ENCODE measurements around the gene JAGN1.
A peak's percentile ranks its signal among the peaks of the same experiment; 100 is the strongest.
"Not testable (repeated sequence)": the region's sequence is repeated elsewhere in the genome, so short reads cannot be mapped to it uniquely, and the experiment has no call there.

JAGN1 gene

DNA sequence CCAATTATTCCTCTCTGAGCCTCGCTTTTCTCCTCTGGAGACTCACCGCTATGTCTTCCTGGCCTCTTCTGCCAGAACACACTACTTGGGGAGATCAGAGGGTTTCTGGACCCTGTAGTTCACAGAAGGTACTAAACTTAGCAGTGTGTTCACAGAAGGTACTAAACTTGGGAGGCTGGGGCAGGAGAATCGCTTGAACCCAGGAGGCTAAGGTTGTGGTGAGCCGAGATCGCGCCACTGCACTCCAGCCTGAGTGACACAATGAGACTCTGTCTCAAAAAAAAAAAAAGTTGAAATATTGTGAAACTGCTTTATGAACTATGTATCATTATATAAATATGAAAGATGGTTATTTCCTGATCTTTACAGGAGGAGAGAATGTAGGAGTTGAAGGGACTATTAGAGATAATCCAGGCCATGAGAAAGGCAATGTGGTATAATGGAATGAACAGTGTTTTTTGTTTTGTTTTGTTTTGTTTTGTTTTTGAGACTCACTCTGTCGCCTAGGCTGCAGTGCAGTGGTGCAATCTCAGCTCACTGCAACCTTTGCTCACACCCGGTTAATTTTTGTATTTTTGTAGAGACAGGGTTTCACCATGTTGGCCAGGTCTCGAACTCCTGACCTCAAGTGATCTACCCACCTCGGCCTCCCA lies 6.5 kb downstream of the JAGN1 start:
- not testable (repeated sequence) for H3K9me3 ChIP-seq (ENCODE audit: control insufficient read depth in 2 of 2, low read length in 2 of 2); H3K9ac ChIP-seq (ENCODE audit: low read depth in 1 of 2, low read length in 2 of 2); H3K27me3 ChIP-seq (ENCODE audit: control insufficient read depth in 2 of 2, insufficient read depth in 2 of 2, low read length in 2 of 2); H3K4me3 ChIP-seq (ENCODE audit: low read length in 2 of 2)
- peaks cover 8 to 16% of the 10 kb centered on the region in 2 donors for H3K36me3 ChIP-seq (ENCODE audit: control insufficient read depth in 2 of 2, insufficient read depth in 2 of 2, low read length in 2 of 2)
- peaks cover 40 to 51% of the 10 kb centered on the region in 2 donors for H3K4me1 ChIP-seq (ENCODE audit: control insufficient read depth in 2 of 2, insufficient read depth in 2 of 2, low read length in 2 of 2)
- H3K27ac ChIP-seq (ENCODE audit: low read depth in 2 of 2, low read length in 2 of 2): peak overlapping the region; percentile 91

DNA sequence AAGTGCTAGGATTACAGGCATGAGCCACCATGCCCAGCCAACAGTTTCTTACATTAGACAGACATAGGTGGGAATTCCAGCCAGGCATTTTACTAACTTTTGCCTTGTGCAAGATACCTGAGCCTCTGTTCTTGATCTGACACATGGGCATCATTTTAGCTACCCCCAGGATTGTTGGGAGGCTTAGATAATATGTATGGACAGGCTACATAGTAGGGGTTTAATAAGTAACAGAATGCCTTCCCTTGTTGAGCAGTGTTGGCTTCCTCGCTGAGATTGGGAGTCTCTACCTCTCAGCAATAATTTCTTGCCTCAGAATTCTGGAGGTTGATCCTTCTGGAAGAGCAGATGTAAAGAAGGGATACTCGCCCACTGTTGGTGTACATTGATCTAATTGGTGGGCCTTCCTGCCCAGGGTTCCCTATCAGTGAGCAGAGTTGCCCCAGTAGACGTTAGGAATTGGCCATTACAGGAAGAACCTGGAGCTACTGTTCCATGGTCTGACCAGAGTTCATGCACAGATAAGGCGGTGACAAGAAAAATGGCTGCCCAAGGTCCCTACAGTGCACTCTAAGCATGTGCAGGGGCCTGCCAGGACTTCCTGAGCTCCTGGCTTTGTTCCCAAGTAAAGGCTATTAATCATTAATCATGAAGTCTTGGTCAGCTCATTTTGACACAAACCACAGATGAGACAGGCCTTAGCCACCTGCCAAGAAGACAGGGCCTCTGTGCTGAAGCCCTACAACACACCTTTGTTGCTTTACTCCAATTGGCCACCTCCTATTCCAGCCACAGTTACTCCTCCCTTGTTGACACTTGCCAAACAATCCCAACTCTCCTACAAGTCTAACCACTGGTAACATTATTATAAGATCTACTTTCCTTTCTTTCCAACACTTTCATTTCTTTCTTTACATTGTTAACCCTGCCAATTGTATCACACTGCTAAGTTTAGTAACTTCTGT lies 7.3 kb downstream of the JAGN1 start:
- Histone ChIP-seq H3K36me3 (ENCODE audit: control insufficient read depth in 2 of 2, insufficient read depth in 2 of 2, low read length in 2 of 2) (peaks cover 7 to 11% of the 10 kb centered on the region in 2 donors), H3K9me3 (ENCODE audit: control insufficient read depth in 2 of 2, low read length in 2 of 2) (no peaks in the 10 kb centered on the region), H3K9ac (ENCODE audit: low read depth in 1 of 2, low read length in 2 of 2) (peak overlapping the region; percentile 66 to 69), H3K27me3 (ENCODE audit: control insufficient read depth in 2 of 2, insufficient read depth in 2 of 2, low read length in 2 of 2) (no peaks in the 10 kb centered on the region), H3K27ac (ENCODE audit: low read depth in 2 of 2, low read length in 2 of 2) (peak overlapping the region; percentile 91), H3K4me1 (ENCODE audit: control insufficient read depth in 2 of 2, insufficient read depth in 2 of 2, low read length in 2 of 2) (peaks cover 47 to 59% of the 10 kb centered on the region in 2 donors), H3K4me3 (ENCODE audit: low read length in 2 of 2) (peak overlapping the region; percentile 32 to 58)

DNA sequence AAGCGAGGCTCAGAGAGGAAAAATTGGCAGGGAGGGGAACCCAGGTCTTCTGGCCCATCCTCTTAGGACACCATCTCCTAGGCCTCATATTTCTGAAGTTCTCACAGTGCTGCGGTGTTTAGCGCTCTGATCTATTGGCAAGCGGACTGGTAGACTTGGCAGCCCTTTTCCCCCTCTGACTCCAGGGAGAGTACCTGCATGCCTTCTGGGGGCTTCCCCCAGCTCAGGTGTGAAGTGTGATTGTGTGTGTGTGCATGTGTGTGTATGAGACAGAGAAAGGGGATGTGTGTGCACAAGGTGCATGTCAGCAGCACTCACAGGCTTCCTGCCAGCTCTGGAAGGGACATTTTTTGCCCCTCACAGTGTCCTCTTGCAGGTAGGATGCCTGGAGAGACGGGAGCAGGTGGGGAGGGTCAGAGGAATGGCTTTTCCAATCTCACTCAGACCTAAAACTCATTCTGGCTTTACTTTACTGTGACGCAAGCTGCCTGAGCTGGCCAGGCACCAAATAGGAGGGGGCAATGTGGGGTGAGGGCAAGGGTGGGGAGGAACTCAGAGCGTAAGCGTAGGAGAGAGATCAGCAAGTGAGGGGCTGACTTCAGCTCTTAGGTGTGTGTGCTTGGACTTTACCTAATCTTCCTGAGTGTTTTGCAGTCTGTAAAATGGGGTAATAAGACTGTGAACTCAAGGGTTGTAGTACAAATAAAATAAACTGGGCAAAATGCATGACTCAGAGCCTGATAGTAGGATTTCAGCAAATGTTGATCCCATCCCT lies 8.2 kb downstream of the JAGN1 start:
- H3K4me3 ChIP-seq (ENCODE audit: low read length in 2 of 2): peak overlapping the region; percentile 32 to 58
- peaks cover 0 to 2% of the 10 kb centered on the region in 2 donors for H3K36me3 ChIP-seq (ENCODE audit: control insufficient read depth in 2 of 2, insufficient read depth in 2 of 2, low read length in 2 of 2)
- H3K4me1 ChIP-seq (ENCODE audit: control insufficient read depth in 2 of 2, insufficient read depth in 2 of 2, low read length in 2 of 2): peaks cover 47 to 64% of the 10 kb centered on the region in 2 donors
- no peaks in the 10 kb centered on the region for H3K9me3 ChIP-seq (ENCODE audit: control insufficient read depth in 2 of 2, low read length in 2 of 2)
- H3K27ac ChIP-seq (ENCODE audit: low read depth in 2 of 2, low read length in 2 of 2): peak overlapping the region; percentile 91
- peak overlapping the region; percentile 66 to 69 for H3K9ac ChIP-seq (ENCODE audit: low read depth in 1 of 2, low read length in 2 of 2)
- no peaks in the 10 kb centered on the region for H3K27me3 ChIP-seq (ENCODE audit: control insufficient read depth in 2 of 2, insufficient read depth in 2 of 2, low read length in 2 of 2)

DNA sequence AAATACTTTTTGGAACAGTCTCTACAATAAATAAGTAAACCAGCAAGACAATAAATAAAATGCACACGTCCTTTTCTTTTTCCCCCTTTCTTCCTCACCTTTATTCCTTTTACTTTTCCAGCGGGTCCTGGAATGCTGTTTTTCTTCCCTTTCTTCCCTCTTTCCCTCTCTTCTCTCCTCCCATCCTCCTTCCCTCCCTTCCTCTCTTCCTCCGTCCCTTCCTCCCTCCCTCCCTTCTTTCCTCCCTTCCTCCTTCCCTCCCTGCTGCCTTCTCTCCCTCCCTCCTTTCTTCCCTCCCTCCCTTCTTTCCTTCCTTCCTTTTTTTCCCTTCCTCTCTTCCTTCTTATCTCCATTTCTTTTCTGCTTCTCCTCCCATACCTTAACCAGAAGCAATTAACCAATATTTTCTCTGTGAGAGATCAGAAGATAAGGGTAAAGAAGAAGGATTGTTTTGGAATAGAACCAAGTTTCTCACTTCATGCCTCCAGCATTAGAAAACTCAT lies 8.9 kb downstream of the JAGN1 start:
- H3K9ac ChIP-seq (ENCODE audit: low read depth in 1 of 2, low read length in 2 of 2): peak overlapping the region in 1 of 2 donors; percentile 59
- no peaks in the 10 kb centered on the region for H3K9me3 ChIP-seq (ENCODE audit: control insufficient read depth in 2 of 2, low read length in 2 of 2)
- H3K36me3 ChIP-seq (ENCODE audit: control insufficient read depth in 2 of 2, insufficient read depth in 2 of 2, low read length in 2 of 2): peaks cover 0 to 2% of the 10 kb centered on the region in 2 donors
- peak overlapping the region; percentile 91 for H3K27ac ChIP-seq (ENCODE audit: low read depth in 2 of 2, low read length in 2 of 2)
- H3K4me1 ChIP-seq (ENCODE audit: control insufficient read depth in 2 of 2, insufficient read depth in 2 of 2, low read length in 2 of 2): peaks cover 48 to 67% of the 10 kb centered on the region in 2 donors
- H3K4me3 ChIP-seq (ENCODE audit: low read length in 2 of 2): no peak overlapping the region
- no peaks in the 10 kb centered on the region for H3K27me3 ChIP-seq (ENCODE audit: control insufficient read depth in 2 of 2, insufficient read depth in 2 of 2, low read length in 2 of 2)

DNA sequence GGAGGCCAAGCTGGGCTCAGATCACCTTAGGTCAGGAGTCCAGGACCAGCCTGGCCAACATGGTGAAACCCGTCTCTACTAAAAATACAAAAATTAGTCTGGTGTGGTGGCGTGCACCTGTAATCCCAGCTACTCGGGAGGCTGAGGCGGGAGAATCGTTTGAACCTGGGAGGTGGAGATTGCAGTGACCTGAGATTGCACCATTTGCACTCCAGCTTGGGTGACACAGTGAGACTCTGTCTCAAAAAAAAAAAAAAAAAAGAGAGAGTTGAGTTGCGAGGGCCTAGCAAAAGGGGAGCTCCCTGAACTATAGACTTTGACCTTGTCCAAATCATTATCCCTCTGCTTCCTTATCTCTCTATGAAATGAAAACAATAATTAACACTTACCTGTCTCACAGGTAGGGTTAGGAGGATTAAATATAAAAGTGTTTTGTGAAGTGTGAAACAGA lies 10.6 kb downstream of the JAGN1 start:
- Histone ChIP-seq H3K27ac (ENCODE audit: low read depth in 2 of 2, low read length in 2 of 2) (peak overlapping the region; percentile 91), H3K4me1 (ENCODE audit: control insufficient read depth in 2 of 2, insufficient read depth in 2 of 2, low read length in 2 of 2) (peaks cover 48 to 62% of the 10 kb centered on the region in 2 donors), H3K9ac (ENCODE audit: low read depth in 1 of 2, low read length in 2 of 2) (peak overlapping the region in 1 of 2 donors; percentile 3)
- not testable (repeated sequence) for H3K9me3 ChIP-seq (ENCODE audit: control insufficient read depth in 2 of 2, low read length in 2 of 2); H3K27me3 ChIP-seq (ENCODE audit: control insufficient read depth in 2 of 2, insufficient read depth in 2 of 2, low read length in 2 of 2); H3K36me3 ChIP-seq (ENCODE audit: control insufficient read depth in 2 of 2, insufficient read depth in 2 of 2, low read length in 2 of 2); H3K4me3 ChIP-seq (ENCODE audit: low read length in 2 of 2)

DNA sequence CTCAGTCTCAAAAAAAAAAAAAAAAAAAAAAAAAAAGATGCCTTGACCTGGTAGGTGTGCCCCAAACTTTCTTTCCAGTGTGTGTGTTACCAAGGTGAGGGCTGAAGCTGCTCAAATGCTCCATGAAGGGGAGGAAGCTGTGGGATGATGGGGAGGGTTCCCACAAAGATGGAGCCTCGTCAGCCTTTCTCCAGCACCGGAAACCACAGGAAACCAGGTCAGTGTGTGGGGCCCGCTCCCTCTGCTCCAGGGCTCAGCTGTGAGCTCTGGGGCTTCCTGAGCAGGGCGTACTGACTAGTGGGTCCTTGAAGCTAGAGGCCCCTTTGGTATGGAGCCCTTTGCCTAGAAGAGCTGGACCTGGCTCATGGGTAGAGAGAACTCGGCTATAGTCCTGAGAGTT lies 11.6 kb downstream of the JAGN1 start:
- Histone ChIP-seq H3K9ac (ENCODE audit: low read depth in 1 of 2, low read length in 2 of 2) (peak overlapping the region in 1 of 2 donors; percentile 91), H3K4me1 (ENCODE audit: control insufficient read depth in 2 of 2, insufficient read depth in 2 of 2, low read length in 2 of 2) (peaks cover 43 to 58% of the 10 kb centered on the region in 2 donors), H3K36me3 (ENCODE audit: control insufficient read depth in 2 of 2, insufficient read depth in 2 of 2, low read length in 2 of 2) (peaks cover 7 to 9% of the 10 kb centered on the region in 2 donors), H3K4me3 (ENCODE audit: low read length in 2 of 2) (peak overlapping the region; percentile 77 to 87), H3K27me3 (ENCODE audit: control insufficient read depth in 2 of 2, insufficient read depth in 2 of 2, low read length in 2 of 2) (no peaks in the 10 kb centered on the region), H3K9me3 (ENCODE audit: control insufficient read depth in 2 of 2, low read length in 2 of 2) (no peaks in the 10 kb centered on the region), H3K27ac (ENCODE audit: low read depth in 2 of 2, low read length in 2 of 2) (peak overlapping the region; percentile 82 to 88)

DNA sequence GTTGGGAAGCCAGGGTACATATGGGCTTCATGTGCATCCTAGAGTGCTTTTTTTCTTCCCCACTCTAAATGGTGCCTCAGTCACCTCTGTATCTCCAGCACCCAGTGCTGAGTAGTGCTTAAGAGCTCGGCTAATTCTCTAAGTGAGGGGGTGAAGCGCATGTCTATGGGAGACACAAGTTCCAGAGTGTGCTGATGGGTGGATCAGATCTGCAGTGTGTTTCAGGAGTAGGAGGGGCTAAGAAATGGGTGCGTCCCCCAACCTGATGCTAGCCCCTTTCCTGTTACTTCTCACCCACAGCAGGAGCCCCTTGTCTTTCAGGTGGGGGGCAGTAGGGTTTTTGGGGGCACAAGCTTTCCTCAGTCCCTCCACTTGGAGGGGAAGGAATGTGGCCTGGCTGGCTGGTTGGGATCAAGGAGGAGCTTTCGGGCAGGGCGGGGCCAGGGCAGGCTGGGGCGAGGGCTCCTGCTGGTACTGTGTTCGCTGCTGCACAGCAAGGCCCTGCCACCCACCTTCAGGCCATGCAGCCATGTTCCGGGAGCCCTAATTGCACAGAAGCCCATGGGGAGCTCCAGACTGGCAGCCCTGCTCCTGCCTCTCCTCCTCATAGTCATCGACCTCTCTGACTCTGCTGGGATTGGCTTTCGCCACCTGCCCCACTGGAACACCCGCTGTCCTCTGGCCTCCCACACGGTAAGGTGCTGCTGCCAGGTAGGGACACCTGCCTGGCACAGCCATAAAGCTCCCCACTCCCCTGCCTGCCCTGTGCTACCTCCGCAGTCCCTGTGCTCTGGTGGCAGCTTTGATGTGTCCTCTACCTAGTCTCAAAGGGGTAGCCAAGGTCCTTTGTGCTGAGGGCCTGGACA lies 12.2 kb downstream of the JAGN1 start, which contains the start of gene IL17RE:
TSS of gene IL17RE (plus strand) at position 477 of the 866 bp plus-strand sequence. CDS start at position 562, 85 bp downstream.
- peaks cover 37 to 51% of the 10 kb centered on the region in 2 donors for H3K4me1 ChIP-seq (ENCODE audit: control insufficient read depth in 2 of 2, insufficient read depth in 2 of 2, low read length in 2 of 2)
- H3K4me3 ChIP-seq (ENCODE audit: low read length in 2 of 2): peak within 1 kb of the TSS; percentile 77 to 87
- H3K9ac ChIP-seq (ENCODE audit: low read depth in 1 of 2, low read length in 2 of 2): peak within 1 kb of the TSS; percentile 88 to 91
- no peaks in the 10 kb centered on the region for H3K9me3 ChIP-seq (ENCODE audit: control insufficient read depth in 2 of 2, low read length in 2 of 2)
- no peaks in the 10 kb centered on the region for H3K27me3 ChIP-seq (ENCODE audit: control insufficient read depth in 2 of 2, insufficient read depth in 2 of 2, low read length in 2 of 2)
- peaks cover 10 to 14% of the 10 kb centered on the region in 2 donors for H3K36me3 ChIP-seq (ENCODE audit: control insufficient read depth in 2 of 2, insufficient read depth in 2 of 2, low read length in 2 of 2)
- peak within 1 kb of the TSS; percentile 82 to 88 for H3K27ac ChIP-seq (ENCODE audit: low read depth in 2 of 2, low read length in 2 of 2)

DNA sequence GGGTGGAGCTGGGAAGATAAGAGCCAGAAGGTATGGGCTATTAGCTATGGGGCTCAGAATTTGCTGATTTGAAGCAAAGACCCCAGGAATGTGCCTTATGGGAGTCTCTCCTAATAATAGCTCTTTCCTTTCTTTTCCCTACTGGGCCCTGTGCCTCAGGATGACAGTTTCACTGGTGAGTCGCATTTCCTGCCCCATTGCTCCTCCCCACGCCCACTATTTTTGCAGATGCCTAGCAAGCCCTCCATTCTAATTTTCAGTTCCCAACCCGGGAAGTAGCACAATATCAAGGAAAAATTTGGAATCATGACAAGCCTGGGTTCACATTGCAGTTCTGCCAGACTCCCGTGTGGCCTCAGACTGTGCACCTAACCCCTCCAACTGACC lies 12.8 kb downstream of the JAGN1 start:
- H3K9me3 ChIP-seq (ENCODE audit: control insufficient read depth in 2 of 2, low read length in 2 of 2): no peaks in the 10 kb centered on the region
- H3K27me3 ChIP-seq (ENCODE audit: control insufficient read depth in 2 of 2, insufficient read depth in 2 of 2, low read length in 2 of 2): no peaks in the 10 kb centered on the region
- peak overlapping the region; percentile 82 to 88 for H3K27ac ChIP-seq (ENCODE audit: low read depth in 2 of 2, low read length in 2 of 2)
- H3K4me1 ChIP-seq (ENCODE audit: control insufficient read depth in 2 of 2, insufficient read depth in 2 of 2, low read length in 2 of 2): peaks cover 31 to 47% of the 10 kb centered on the region in 2 donors
- H3K4me3 ChIP-seq (ENCODE audit: low read length in 2 of 2): peak overlapping the region; percentile 77 to 87
- H3K36me3 ChIP-seq (ENCODE audit: control insufficient read depth in 2 of 2, insufficient read depth in 2 of 2, low read length in 2 of 2): peaks cover 16 to 20% of the 10 kb centered on the region in 2 donors
- H3K9ac ChIP-seq (ENCODE audit: low read depth in 1 of 2, low read length in 2 of 2): peak overlapping the region; percentile 88 to 91

DNA sequence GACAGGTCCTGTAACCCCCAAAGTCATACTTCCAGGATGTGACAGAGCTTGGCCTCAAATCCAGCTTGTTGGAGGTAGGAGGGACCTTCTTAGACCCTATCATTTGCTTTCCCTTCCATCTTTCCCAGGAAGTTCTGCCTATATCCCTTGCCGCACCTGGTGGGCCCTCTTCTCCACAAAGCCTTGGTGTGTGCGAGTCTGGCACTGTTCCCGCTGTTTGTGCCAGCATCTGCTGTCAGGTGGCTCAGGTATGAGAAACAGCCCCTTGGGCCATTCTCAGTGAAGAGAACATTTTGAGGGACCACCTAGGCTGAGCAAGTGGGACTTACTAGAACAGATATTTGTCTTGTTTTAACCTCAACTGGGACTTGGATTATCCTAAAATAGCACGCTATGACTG lies 13.5 kb downstream of the JAGN1 start:
- peaks cover 23 to 26% of the 10 kb centered on the region in 2 donors for H3K36me3 ChIP-seq (ENCODE audit: control insufficient read depth in 2 of 2, insufficient read depth in 2 of 2, low read length in 2 of 2)
- peak overlapping the region; percentile 77 to 87 for H3K4me3 ChIP-seq (ENCODE audit: low read length in 2 of 2)
- H3K4me1 ChIP-seq (ENCODE audit: control insufficient read depth in 2 of 2, insufficient read depth in 2 of 2, low read length in 2 of 2): peaks cover 24 to 40% of the 10 kb centered on the region in 2 donors
- peak overlapping the region; percentile 88 to 91 for H3K9ac ChIP-seq (ENCODE audit: low read depth in 1 of 2, low read length in 2 of 2)
- peak overlapping the region in 1 of 2 donors; percentile 82 for H3K27ac ChIP-seq (ENCODE audit: low read depth in 2 of 2, low read length in 2 of 2)
- H3K9me3 ChIP-seq (ENCODE audit: control insufficient read depth in 2 of 2, low read length in 2 of 2): no peaks in the 10 kb centered on the region
- H3K27me3 ChIP-seq (ENCODE audit: control insufficient read depth in 2 of 2, insufficient read depth in 2 of 2, low read length in 2 of 2): no peaks in the 10 kb centered on the region
